Common myeloid progenitor, CD34-positive (primary cell): ENCODE results near the gene HSD17B4.
"Not testable (repeated sequence)": the region's sequence is repeated elsewhere in the genome, so short reads cannot be mapped to it uniquely, and the experiment has no call there.

ENCODE experiments used
- CTCF ChIA-PET: fragments of 350-600 bp; sonication (Branson Sonifier 250); formaldehyde crosslinking; loops from one replicate; lab custom pipeline; 2021; ENCODE audit warnings: antibody characterized with exemption; lab: Charles Lee
- POLR2A ChIA-PET: fragments of 350-600 bp; sonication (Branson Sonifier 250); formaldehyde crosslinking; loops from one replicate; lab custom pipeline; 2021; ENCODE audit warnings: antibody characterized with exemption; lab: Charles Lee
- DNase-seq, 3 donors: peaks; one replicate each; pipeline versions ENCODE4 v3.0.0 to v3.0.0-alpha.2; 2013
- H3K27ac ChIP-seq, 2 experiments: 1 replicate in 1 of 2; 2 replicates in 1 of 2; pipeline ENCODE4 v1.7.0; 2013; ENCODE audit warnings: inconsistent platforms in 2 of 2, low read length in 2 of 2, mild to moderate bottlenecking in 2 of 2, low read depth in 1 of 2, moderate library complexity in 1 of 2; ENCODE audit not compliant: severe bottlenecking in 2 of 2, insufficient read depth in 1 of 2, poor library complexity in 1 of 2
- H3K27me3 ChIP-seq, 5 experiments: replicated peaks in 2 of 5; 1 replicate in 3 of 5; 2 replicates in 2 of 5; pipeline versions ENCODE4 v1.6.1 to v1.7.0; 2013; ENCODE audit warnings: low read length in 4 of 5, mild to moderate bottlenecking in 2 of 5, moderate library complexity in 2 of 5, inconsistent platforms in 1 of 5; ENCODE audit not compliant: insufficient read depth in 5 of 5, control insufficient read depth in 4 of 5
- H3K36me3 ChIP-seq, 4 experiments: 1 replicate in 2 of 4; 2 replicates in 2 of 4; pipeline versions ENCODE4 v1.6.1 to v1.7.0; 2013; ENCODE audit warnings: low read length in 3 of 4, control low read depth in 1 of 4, mild to moderate bottlenecking in 1 of 4; ENCODE audit not compliant: control insufficient read depth in 4 of 4, insufficient read depth in 4 of 4
- H3K4me1 ChIP-seq, 4 experiments: 1 replicate in 3 of 4; 2 replicates in 1 of 4; pipeline versions ENCODE4 v1.6.1 to v1.7.1; 2013; ENCODE audit warnings: low read length in 3 of 4, mild to moderate bottlenecking in 3 of 4, control low read depth in 1 of 4, inconsistent platforms in 1 of 4, moderate library complexity in 1 of 4; ENCODE audit not compliant: control insufficient read depth in 4 of 4, insufficient read depth in 4 of 4; ENCODE audit errors: control extremely low read depth in 1 of 4
- H3K4me3 ChIP-seq, 7 experiments: 1 replicate in 4 of 7; 2 replicates in 3 of 7; pipeline versions ENCODE4 v1.5.1 to v1.7.0; 2013; ENCODE audit warnings: mild to moderate bottlenecking in 7 of 7, low read length in 6 of 7, moderate library complexity in 6 of 7, inconsistent platforms in 2 of 7, low read depth in 2 of 7, control low read depth in 1 of 7; ENCODE audit not compliant: insufficient read depth in 4 of 7, control insufficient read depth in 1 of 7; ENCODE audit errors: extremely low read depth in 1 of 7
- H3K9me3 ChIP-seq, 5 experiments: 1 replicate in 4 of 5; 2 replicates in 1 of 5; pipeline versions ENCODE4 v1.6.1 to v1.7.1; 2013; ENCODE audit warnings: low read length in 4 of 5, mild to moderate bottlenecking in 2 of 5, inconsistent platforms in 1 of 5, low read depth in 1 of 5, moderate library complexity in 1 of 5; ENCODE audit not compliant: control insufficient read depth in 4 of 5, insufficient read depth in 2 of 5; ENCODE audit errors: control extremely low read depth in 1 of 5
- WGBS: methylation state at CpG from one replicate; pipeline ENCODE4 v1.1.5; 2013; ENCODE audit not compliant: insufficient coverage; 5-methylcytosine and 5-hydroxymethylcytosine counted together

HSD17B4 gene

GRCh38 chr5:119444643-119445042 lies 7.7 kb upstream of the HSD17B4 start:
- CTCF ChIA-PET, result interaction anchor here (1.5 kb wide), 1 partner anchor 13 kb away, joined by 3 read pairs; no protein-coding TSS in a partner anchor
- POLR2A ChIA-PET, H3K9me3 ChIP-seq, H3K4me3 ChIP-seq, DNase-seq, H3K4me1 ChIP-seq, H3K27me3 ChIP-seq, H3K27ac ChIP-seq, H3K36me3 ChIP-seq: not testable (repeated sequence)
- WGBS, result 89% methylated on average over 3 of the region's 4 CpGs

- Histone ChIP-seq H3K27ac (no peak overlapping the region), H3K27me3 (no peaks in the 10 kb centered on the region), H3K36me3 (no peaks in the 10 kb centered on the region), H3K9me3 (peaks cover 0 to 13% (median 12%) of the 10 kb centered on the region in 5 experiments), H3K4me3 (no peak overlapping the region), H3K4me1 (no peaks in the 10 kb centered on the region)
- WGBS, result 91% methylated on average over 6 of the region's 13 CpGs
- DNase-seq, result no peak
- ChIA-PET CTCF (interaction anchor here (1.5 kb wide), 1 partner anchor 13 kb away, joined by 3 read pairs; no protein-coding TSS in a partner anchor), POLR2A (no interaction called here)
Observed at GRCh38 chr5:119445544-119445943, 6.8 kb upstream of the HSD17B4 start.

GRCh38 chr5:119449882-119450281 lies 2.4 kb upstream of the HSD17B4 start:
- Histone ChIP-seq H3K4me1 (peaks cover 0 to 16% (median 9%) of the 10 kb centered on the region in 4 experiments), H3K27me3 (no peaks in the 10 kb centered on the region), H3K27ac (no peak overlapping the region), H3K9me3 (peaks cover 0 to 18% (median 14%) of the 10 kb centered on the region in 5 experiments), H3K4me3 (no peak overlapping the region), H3K36me3 (no peaks in the 10 kb centered on the region)
- no CpG with 5 or more reads among the region's 3 CpGs for WGBS
- POLR2A ChIA-PET, result no interaction called here
- CTCF ChIA-PET, result interaction anchor here (1.1 to 2.3 kb wide), 6 partner anchors 10 to 462 kb away, joined by 3 to 9 read pairs (median 4); no protein-coding TSS in a partner anchor
- DNase-seq, result peak in 2 of 3 donors; percentile 34 to 49

- H3K27me3 ChIP-seq, H3K36me3 ChIP-seq, POLR2A ChIA-PET, H3K27ac ChIP-seq, H3K4me3 ChIP-seq: not testable (repeated sequence)
- H3K9me3 ChIP-seq, result peaks cover 0 to 18% (median 14%) of the 10 kb centered on the region in 5 experiments
- 53% methylated on average over 3 of the region's 4 CpGs for WGBS
- peak in 2 of 3 donors; percentile 18 to 43 for DNase-seq
- H3K4me1 ChIP-seq, result peaks cover 0 to 16% (median 9%) of the 10 kb centered on the region in 4 experiments
- CTCF ChIA-PET, result interaction anchor here (1.1 to 1.8 kb wide), 3 partner anchors 11 to 463 kb away, joined by 3 to 6 read pairs (median 3); no protein-coding TSS in a partner anchor
Observed at GRCh38 chr5:119450627-119451026, 1.7 kb upstream of the HSD17B4 start.

GRCh38 chr5:119451561-119451960 lies 736 bp upstream of the HSD17B4 start:
- Histone ChIP-seq H3K27ac (no peak overlapping the region), H3K36me3 (peaks cover 0 to 2% (median under 1%) of the 10 kb centered on the region in 4 experiments), H3K9me3 (peaks cover 0 to 18% (median 14%) of the 10 kb centered on the region in 5 experiments), H3K4me1 (peaks cover 0 to 16% (median 9%) of the 10 kb centered on the region in 4 experiments), H3K27me3 (no peaks in the 10 kb centered on the region), H3K4me3 (peak overlapping the region in 2 of 7 experiments; percentile 87 to 96)
- WGBS, result 96% methylated on average over 4 of the region's 4 CpGs
- ChIA-PET CTCF (no interaction called here), POLR2A (no interaction called here)
- DNase-seq, result no peak

- WGBS, result 20% methylated on average over 4 of the region's 6 CpGs
- ChIA-PET CTCF (interaction anchor here (0.9 kb wide), 1 partner anchor 13 kb away, joined by 3 read pairs; no protein-coding TSS in a partner anchor), POLR2A (no interaction called here)
- H3K27ac ChIP-seq, result peak overlapping the region; percentile 72 to 83
- DNase-seq, result no peak
- H3K9me3 ChIP-seq, result peaks cover 0 to 18% (median 14%) of the 10 kb centered on the region in 5 experiments
- H3K27me3 ChIP-seq, result no peaks in the 10 kb centered on the region
- peak overlapping the region; percentile 72 to 96 (median 87) for H3K4me3 ChIP-seq
- H3K36me3 ChIP-seq, result peaks cover 0 to 6% (median 2%) of the 10 kb centered on the region in 4 experiments
- H3K4me1 ChIP-seq, result peaks cover 0 to 16% (median 9%) of the 10 kb centered on the region in 4 experiments
Observed at GRCh38 chr5:119452060-119452372, 281 bp upstream of the HSD17B4 start.

- ChIA-PET CTCF (interaction anchor here (0.9 to 1.2 kb wide), 3 partner anchors 14 to 463 kb away, joined by 3 to 5 read pairs (median 3); no protein-coding TSS in a partner anchor), POLR2A (no interaction called here)
- H3K27ac ChIP-seq, result peak overlapping the region; percentile 72 to 83
- peaks cover 0 to 16% (median 9%) of the 10 kb centered on the region in 4 experiments for H3K4me1 ChIP-seq
- H3K36me3 ChIP-seq, result peaks cover 0 to 11% (median 4%) of the 10 kb centered on the region in 4 experiments
- 6% methylated on average over 10 of the region's 12 CpGs for WGBS
- peak overlapping the region; percentile 72 to 96 (median 87) for H3K4me3 ChIP-seq
- peak in 2 of 3 donors; percentile 66 to 75 for DNase-seq
- H3K27me3 ChIP-seq, result no peaks in the 10 kb centered on the region
- peaks cover 0 to 18% (median 14%) of the 10 kb centered on the region in 5 experiments for H3K9me3 ChIP-seq
Observed at GRCh38 chr5:119453040-119453373, 710 bp downstream of the HSD17B4 start.
